Activated CD4-positive, alpha-beta T cell treated with anti-CD3 and anti-CD28 coated beads for 24 hours (primary cell): ENCODE results near the gene CFAP77.

ENCODE experiments used
- DNase-seq, 2 donors: peaks; one replicate each; pipeline ENCODE4 v3.0.0-alpha.2; 2020; ENCODE audit warnings: low read depth in 2 of 2

Gene CFAP77

DNA sequence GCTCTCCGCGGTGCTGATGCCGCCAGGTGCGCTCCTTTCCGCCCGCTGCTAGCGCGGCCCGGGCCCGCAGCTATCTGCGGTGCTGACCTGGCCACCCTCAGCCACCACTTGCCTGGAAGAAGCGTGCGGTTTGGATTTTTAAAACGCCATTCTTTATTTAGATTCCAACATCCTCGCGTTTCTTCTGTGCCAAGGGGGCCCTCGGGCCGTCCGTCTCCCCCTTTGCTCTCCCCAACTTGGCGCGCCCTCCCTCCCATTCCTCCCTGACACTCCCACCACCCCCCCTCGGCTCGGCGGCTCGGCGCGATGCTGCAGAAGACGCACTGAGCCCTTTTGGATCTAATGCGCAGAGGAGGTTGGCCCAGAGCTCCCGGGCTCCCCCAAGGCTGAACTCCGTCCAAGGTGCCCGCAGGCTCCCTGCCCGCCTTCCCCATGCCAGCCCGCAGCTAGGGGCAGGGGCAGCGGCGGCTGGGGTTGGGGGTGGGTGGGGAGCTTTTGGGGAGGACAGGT lies 172.3 kb downstream of the CFAP77 start, which contains the start of gene BARHL1:
Gene BARHL1 (plus strand): TSS at position 331 of the 510 bp plus-strand sequence. CDS start 192 bp downstream, outside the sequence.
- DNase-seq: no peak

DNA sequence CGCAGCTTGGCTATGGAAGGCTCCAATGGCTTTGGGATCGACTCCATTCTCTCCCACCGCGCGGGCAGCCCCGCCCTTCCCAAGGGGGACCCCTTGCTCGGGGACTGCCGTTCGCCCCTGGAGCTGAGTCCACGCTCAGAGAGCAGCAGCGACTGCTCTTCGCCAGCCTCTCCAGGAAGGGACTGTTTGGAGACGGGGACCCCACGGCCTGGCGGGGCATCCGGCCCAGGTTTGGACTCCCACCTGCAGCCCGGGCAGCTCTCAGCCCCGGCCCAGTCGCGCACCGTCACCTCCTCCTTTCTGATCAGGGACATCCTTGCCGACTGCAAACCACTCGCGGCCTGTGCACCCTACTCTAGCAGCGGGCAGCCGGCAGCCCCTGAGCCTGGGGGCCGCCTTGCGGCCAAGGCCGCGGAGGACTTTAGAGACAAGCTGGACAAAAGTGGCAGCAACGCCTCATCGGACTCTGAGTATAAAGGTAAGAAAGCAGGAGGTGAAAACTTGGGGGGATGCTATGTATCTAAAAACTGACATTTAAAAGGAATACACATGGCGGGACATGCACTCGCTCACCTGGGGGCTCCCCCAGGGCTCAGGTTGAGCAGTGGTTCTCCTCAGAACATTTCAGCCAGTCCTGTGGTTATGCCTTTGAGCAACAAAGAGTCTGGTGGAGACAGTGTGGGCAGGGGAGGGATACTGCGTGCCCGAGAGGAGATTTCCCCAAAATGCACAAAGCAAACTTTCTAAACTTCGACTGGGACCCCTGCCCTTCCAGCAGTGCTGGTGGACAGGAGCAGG lies 173.0 kb downstream of the CFAP77 start:
- DNase-seq: no peak

DNA sequence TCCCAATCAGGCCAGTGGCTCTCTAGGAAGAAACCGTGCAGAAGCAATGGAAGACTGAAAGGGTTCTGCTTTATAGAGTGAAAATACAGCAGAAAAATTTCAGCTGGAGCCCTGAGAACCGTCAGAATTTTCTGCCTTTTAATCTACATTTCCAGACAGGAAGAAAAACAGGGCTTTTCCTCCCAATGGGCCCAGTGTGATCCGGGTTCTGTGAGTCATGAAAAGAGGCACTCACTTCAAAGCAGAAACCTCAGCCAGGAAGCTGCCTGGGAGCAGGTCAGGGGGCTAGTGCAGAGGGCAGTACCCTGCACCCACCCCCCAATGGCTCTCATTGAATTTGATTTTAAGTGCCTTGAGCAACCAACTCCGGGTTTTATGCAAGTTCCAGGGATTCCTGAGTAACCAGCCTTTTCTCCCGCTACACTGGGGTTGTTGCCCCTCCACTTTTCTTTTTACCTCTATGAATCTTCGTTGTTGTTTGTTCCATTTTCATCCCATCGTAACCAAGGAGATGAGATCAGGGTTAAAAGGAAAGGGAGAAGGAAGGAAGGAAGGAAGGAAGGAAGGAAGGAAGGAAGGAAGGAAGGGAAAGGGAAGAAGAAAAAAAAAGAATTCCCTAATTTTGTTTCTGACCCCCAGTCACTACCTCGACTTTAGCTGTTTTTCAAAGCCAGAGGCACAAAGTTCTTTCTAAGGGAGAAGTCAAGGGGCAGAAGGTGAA lies 173.7 kb downstream of the CFAP77 start:
- no peak for DNase-seq

DNA sequence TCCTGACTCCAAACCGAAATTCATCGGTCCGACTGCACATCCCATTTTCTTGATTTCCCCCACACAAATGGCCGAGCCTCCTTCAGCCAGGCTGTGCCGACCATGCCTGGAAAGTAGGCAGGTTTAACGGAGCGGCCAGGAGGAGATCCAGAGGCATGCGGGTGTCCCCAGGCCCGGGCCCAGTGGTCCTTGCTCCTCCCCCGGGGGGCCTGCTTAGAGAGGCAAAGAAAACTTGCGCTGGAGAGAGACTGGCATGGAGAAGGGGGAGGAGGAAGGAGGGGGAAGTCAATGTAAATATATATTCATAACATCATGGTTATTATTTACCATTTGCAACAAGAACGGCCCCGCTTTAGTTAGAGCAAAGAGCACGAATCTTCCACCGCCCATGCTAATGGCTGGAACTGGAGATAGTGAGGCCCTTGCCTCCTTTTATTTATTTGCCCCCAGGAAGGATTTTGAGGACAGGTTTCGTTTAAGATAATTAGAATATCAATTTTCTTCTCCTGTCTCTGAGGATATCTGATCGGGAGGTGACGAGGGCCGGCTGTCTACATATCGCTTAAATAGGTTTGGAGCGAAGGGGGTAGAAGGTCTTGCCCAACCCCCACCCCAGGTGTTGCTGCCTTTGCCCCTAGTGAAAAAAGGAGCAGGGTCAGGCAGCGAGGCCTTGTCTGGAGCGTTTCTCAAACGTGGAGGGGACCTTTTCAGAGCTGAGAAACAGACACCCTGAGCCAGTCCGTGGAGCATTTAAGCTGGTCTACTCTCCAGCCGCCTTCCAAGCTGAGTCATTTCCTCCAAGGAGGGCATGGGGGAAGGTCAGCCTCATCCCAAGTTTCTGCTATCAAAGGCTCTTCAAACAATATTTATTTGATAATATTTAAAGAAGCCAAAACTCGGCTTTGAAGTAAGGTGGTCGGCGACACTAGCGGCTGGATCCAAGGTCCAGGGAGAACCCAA lies 174.9 kb downstream of the CFAP77 start:
- DNase-seq: no peak

DNA sequence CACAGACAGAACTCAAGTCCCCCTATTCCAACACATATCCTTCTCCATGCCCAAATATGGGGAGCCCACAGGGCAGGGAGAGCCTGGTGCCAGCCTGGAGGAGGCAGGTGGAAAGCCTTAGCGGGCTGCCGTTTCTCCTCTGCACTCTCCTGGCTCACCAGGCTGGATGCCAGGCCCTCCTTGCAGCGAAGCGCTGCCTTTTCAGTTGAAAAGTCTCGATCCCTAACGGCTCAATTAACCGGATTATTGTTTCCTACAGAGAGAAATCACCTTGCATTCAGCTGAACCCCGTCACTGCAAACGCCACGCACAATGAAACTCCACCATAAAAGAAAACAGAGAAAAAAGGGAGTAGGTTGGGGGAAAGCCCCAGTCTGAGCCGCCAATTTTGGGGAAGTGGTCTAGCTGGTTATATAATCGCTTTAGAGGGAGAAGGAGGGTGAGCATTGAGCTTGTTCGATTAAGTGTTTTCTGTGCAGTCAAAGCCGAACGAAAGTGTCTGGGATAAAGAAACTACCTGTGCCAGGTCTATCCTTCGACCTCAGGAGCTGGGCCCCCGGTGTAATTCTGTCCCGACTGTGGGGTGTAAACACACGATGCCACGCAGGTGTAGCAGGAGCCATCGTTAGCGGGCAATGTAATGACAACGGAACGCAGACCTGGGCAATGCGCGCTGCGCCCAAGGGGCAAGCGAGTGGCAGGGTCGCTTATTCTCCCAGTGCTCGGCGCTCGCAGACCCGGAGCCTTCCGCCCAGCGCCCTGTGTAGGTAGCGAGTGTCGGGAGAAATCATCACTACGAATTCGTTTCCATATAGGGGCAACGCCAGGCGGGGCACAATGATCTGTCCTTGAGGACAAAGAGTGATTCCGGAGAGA lies 176.2 kb downstream of the CFAP77 start:
- DNase-seq: no peak

DNA sequence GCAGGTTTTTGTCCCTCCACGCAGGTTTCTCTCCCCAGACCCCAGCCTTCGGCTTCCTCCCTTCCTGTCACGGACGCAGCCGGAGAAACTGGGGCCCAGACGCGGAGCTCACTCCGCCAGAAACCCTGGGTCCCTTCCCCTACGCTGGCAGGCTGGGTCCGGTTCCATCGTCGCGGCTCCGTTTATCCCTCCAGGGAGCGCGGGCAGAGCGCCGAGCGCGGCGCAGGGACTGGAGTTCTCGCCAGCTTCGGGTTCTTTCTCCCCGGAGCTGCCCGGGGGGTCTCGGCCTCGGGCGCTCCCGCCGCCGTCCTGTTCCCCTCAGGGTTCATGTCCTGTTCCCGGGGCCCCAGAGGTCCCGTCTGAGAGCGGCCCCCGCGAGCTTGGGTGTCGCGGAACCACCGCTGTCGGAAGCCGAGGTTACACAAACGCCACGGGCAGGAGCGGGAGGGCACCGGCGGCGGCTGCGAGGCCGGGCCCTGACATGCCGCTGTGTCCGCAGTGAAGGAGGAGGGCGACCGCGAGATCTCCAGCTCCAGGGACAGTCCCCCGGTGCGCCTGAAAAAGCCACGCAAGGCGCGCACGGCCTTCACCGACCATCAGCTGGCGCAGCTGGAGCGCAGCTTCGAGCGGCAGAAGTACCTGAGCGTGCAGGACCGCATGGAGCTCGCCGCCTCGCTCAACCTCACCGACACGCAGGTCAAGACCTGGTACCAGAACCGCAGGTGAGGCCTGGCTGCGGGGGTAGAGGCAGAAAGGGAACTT lies 177.0 kb downstream of the CFAP77 start:
- DNase-seq: no peak

DNA sequence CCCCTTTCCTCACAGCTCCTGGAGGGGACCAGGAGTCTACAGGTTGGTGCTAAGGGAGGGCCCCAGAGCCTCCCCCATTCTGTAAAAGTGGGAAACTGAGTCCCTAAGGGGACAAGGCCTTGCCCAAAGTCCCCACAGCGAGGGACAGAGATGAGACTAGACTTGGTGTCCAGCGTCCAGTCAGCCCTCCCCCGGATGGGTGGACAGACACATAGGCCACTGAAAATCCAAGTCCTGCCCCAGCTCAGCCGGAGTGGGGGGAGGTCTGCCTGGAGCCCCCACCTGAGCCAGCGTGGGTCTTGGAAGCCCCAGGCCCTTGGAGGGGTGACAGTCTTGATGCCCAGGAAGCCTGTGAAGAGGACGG lies 177.6 kb downstream of the CFAP77 start:
- no peak for DNase-seq

DNA sequence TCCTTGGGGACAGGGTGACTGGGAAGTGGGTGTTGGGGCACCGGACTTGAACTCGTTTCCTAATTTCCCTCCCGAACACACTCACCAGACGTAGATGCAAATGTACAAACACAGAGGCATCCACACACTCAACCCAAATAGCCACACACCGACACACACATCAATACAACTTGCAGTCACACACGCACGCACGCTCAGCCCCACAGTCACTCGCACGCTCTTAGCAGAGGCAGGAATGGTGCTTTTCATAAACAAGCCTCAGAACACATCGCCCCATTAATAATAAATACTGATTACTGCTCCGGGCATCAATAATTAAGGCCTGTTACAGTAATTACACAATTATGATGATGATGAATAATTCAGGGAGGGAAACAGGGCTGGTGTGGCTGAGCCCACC lies 178.1 kb downstream of the CFAP77 start:
- no peak for DNase-seq

DNA sequence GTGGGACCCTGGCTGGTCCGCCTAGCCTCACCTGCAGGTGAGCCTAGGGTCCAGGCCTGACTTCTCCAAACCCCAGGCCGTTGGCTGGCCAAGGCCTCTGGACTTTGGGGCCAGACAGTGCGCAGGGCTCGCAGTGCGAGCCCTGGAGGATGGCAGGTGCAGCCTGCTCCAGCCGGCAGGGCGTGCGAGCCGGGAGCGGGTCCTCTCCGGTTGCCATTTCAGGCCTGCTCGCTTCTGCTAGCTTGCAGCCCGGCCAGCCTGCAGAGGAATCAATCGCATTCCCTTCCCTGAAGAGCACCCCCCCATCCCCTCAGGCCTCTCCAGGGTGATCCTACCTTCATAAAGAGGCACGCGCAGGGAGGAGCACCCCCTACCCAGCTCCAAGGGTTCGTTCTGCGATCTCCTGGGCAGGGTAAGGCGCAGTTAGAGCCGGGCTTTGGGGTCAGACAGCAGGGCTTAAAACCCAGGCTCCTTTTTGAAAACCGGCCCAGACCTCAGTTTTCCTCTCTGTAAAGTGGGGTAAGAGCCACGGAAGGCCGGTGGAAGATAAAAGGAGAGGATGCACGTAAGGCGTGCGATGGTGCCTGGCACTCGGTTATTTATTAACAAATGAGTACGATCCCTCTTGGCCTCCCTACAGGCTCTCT lies 178.6 kb downstream of the CFAP77 start:
- DNase-seq: no peak

DNA sequence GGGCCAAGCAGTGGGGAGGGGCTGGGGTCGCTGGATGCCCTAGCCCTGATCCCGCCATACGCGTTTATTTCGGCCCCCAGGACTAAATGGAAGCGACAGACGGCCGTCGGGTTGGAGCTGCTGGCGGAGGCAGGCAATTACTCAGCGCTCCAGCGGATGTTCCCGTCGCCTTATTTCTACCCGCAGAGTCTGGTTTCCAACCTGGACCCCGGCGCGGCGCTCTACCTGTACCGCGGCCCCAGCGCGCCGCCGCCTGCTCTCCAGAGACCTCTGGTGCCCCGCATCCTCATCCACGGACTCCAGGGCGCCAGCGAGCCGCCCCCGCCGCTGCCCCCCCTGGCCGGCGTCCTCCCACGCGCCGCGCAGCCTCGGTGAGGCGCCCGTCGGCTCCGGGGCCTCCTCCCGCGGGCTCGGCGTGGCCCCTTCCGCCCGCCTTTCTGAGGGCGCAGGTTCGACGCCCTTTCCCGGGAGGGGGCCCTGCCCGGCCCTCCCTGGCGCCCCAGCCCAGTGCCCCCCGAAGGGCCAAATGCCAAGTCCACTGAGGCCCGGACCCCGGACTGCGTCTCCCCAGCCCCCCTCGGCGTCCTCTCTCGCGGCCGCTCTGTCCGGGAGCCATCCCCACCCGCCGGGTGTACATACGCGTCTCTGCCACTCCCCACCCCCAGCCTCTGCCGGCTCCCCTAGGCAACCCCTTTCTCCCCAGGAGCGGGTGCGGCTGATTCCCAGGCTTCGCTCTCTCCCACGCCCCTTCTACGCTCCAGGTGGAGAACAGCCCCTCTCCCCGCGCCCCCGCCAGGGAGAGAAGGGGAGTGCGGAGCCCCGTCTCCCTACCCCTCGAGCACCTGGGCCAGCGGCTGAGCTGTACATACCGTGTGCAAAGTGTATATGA lies 179.4 kb downstream of the CFAP77 start:
- DNase-seq: no peak

DNA sequence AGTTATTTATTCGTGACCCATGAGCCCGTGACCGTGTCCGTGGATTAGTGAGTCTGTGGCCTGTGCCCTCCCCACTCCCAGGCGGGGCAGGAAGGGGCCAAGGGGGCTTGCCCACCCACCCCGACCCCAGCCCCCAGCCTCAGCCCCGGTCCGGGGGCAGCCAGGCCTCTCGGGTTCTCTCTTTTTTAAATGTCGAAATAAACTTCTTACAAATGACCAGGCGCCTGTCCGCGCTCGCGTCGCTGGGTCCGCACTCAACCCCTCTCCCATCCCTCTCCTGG lies 180.0 kb downstream of the CFAP77 start:
- DNase-seq: no peak

DNA sequence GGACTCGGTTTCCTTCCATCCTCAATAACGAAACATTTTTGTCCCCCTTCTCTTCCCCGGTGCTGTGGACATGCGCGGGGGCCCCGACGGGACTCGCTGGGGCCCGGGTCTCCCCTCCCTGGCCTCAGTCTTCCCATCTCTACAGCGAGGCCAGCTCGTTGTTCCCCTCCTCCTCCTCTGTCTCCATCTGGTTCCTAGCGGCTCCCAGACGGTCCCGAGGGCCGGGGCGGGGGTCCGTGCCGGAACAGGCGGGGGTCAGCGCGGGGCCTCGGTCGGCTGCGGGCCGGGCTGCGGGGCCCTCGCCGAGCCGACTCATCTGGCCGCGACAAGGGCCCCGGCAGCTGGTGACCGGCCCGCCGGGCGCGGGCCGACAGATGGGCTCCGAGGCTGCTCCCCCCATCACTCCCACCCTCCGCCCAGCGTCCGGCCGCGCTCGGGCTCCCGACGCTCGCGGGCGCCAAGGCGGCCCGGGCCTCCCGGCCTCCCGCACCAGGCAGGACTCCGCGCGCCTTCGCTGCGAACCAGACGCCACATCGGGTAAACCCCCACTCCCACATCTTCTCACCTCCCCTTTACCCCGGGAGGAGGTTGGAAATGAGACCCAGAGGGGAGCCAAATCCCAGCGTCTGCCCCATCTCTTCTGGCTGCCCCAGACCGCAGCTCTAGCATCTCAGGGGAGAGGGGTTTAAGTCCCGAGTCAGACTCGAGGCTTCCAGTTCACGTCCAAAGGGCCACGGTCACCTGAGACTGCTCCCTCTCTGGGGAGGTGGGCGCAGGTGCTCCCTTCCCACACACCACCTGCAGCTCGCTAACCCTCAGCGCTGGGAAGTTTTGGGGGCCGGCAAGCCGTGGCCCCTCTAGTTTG lies 180.5 kb downstream of the CFAP77 start:
- DNase-seq: no peak

DNA sequence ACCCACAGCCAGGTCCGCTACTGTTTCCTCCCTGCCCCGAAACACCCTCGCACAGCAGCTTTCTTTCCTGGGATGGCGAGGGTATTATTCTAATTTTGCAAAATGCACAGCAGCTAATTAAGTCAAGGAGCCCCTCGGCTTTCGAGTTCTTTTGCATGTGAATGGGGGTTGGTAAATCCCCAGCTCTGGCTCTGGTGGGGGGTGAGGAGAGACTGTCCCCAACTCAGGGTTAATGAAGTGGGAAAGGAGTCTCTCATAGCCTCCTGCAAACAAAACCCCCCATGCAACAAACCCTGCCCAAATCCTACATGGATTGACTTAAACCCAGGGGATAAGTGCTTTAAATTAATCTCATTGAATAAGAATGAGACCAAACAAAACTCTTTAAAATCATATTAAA lies 181.2 kb downstream of the CFAP77 start:
- no peak for DNase-seq

DNA sequence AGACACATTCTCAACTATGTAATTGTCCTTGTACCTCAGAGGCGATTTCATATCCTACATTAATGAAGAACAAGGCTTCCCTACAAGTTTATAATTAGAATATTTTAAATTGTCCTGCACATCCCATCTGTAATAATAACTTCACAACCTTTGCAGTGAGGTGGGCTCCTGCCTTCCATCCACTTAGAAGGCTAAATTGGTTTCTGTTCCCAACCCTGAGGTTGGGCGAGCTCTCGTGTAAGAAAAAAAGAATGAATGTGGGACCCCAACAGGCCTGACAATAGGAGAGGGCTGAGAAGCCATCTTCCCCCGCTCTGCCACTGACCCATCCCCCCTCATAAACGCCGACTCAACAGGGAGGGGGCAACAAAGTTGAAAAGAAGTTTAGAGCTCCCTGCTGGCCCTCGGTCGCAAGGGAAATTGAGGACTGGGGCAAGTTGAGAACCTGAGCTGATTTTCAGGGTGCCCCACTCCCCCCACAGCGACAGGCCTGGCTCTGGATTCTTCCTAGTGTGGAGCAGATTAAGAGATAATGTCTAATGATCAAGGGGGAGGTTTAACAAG lies 181.8 kb downstream of the CFAP77 start:
- DNase-seq: no peak

DNA sequence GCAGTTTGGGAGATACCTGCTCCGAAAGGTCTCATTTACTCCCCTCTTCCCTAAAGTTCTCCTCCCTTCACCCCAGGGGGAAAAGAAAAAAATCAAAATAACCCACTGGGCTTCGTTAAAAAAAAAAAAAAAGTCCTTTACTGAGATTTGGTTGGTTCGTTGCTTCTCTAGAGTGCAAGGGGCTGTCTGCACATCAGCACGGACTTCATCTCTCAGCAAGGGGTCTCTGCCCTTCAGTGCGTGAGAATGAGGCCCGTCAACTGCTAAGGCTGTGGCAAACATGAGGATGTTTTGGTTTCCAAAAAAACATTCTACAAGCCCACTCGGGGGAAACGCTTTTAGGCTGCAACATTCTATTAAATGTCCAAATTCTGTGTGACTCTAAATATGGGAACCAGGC lies 182.4 kb downstream of the CFAP77 start:
- no peak for DNase-seq

DNA sequence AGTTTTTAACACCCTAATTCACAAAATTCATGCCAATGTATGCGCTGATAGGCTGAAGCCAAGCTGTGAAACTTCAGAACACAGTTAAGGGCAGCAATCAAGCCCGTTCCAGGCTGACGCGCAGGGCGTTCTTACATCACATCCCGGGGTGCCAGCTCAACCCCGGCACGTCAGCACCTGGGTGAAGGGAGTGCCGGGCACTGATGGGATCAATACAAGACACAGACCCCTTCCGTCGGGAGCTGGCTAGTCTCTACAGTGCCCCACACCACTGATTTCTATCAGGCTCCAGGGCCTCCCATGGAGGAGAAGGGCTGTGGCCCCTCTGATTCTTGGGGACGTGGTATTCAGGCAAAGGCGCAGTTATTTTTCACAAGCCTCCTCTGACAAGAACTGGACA lies 184.4 kb downstream of the CFAP77 start:
- DNase-seq: no peak

DNA sequence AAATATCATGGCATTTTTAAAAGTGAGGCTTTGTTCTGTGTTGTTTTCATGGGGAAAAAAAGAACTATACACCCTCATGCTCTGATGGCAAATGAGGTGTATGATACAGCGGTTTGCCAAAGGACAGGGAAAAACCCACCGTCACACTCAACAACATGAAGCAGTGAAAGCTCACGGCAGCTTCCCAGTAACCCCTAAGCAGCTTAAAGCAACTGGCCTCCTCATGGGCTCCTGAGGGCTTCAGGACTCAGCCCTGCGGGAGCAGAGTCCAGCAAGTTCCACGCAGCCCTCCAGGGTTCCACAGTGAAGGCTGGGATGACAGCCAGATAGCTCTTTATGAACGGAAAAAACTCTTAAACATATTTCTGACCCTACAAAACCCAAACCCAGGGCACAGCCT lies 185.3 kb downstream of the CFAP77 start:
- no peak for DNase-seq

DNA sequence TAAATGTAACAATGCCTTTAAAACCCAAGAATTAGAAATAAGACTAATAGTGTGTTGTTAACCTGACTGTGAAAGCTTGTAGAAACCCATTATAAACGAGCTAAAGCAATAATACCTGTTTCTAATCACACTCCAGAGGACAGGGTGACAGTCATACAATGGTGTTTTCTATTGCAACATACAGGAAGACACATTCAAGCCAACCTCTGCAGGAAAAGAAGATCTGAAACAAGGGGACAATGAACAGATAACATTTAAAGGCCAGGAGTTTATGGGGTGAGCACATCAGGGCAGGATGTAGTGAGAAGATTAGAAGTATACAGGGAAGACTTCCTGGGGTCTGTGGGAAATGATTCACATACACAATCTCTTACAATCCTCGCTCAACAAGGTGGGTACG lies 186.2 kb downstream of the CFAP77 start:
- DNase-seq: no peak
